Hematopoietic multipotent progenitor cell treated with erythropoietin and hydrocortisone succinate and interleukin-3 and kit ligand, for 15 days (in vitro differentiated cells): ENCODE measurements around the gene CEP55.
A peak's percentile ranks its signal among the peaks of the same experiment; 100 is the strongest.

Source experiments
- DNase-seq: peaks from one replicate; pipeline ENCODE4 v3.0.0-alpha.2; 2015; ENCODE audit warnings: low spot score

The CEP55 gene

GRCh38 chr10:93469454-93469853 lies 27.0 kb upstream of the CEP55 start:
- DNase-seq, result no peak

DNA sequence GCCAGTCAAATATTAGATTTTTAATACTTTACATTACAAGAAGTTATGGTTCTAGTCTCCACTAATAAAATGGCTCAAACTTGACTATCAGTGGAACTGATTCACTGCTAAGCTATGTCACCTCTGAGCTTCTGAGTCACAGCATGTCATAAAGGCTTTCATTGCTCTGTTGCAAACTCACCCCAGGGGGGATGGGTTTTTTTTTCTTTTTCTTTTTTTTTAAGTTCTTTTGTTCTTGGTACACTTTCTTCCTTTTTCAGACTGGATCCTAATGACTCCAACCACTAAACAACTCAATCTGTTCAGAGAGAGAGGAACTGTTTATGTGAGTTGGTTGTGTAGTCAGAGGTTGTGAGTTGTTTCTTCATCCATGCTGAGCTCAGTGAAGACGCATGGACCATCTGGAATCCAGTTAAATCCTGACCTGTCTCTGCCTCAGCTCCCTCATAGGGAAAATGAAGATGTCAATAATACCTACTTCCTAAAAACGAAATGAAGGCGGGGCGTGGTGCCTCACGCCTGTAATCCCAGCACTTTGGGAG lies 25.2 kb upstream of the CEP55 start:
- DNase-seq, result no peak

DNA sequence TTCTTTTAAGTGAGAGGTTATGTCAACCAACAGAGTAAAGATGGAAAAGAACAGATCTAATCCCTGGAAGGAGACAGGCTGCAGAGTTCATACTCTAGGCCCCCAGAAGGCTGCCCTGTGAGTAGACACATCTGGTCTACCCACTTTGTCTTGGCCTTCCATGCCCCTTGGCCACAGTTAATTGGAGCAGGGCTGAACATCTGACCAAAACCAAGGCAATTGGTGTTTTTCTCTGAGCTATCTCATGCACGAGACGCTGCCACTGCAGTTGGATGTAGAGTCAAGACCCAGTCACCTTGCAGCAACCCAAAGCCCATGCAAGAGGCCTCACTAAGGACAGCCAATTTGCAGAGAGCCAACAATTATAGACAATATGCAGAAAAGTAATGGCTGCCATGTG lies 23.3 kb upstream of the CEP55 start:
- no peak for DNase-seq

- no peak for DNase-seq
Measured at GRCh38 chr10:93473804-93474472, 22.5 kb upstream of the CEP55 start.

DNA sequence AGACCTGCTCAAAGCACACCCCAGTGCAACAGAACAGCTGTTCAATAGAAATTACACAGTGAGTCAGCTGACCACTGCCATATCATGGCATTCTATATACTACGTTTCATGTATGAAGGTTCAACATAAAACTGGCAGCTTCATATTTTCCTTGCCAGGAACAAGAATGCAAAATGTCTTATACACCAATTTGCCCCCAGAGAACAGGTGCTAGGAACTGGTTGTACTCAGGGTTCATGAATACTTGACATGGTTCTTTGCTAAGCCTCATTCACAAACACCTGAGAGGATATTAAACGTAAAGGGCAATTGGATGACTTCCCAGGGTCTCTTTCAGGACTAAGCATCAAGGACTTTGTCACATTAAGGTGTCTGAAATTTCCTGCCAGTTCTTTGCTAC lies 21.2 kb upstream of the CEP55 start:
- DNase-seq, result no peak

GRCh38 chr10:93475871-93476270 lies 20.5 kb upstream of the CEP55 start:
- DNase-seq, result no peak

DNA sequence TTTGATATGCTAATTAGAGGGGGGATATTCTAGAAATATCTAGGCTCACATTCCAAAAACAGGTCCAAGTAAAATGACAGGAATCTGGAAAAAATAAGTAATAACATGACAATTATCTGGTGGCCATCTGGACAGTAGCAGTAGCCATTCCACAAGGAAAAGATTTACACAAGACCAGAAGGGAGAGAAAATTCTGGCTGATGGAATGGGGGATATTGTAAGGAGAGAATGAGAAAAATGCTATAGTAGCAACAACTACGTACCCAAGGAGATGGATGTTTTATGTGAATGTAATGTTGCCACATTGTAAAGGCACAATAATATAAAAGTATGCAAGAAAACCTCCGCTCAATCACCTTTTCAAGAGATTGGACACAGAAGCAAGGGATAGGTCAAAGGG lies 19.7 kb upstream of the CEP55 start:
- no peak for DNase-seq

GRCh38 chr10:93478873-93479272 lies 17.5 kb upstream of the CEP55 start:
- DNase-seq, result no peak

GRCh38 chr10:93481637-93482144 lies 14.7 kb upstream of the CEP55 start:
- DNase-seq, result no peak

DNA sequence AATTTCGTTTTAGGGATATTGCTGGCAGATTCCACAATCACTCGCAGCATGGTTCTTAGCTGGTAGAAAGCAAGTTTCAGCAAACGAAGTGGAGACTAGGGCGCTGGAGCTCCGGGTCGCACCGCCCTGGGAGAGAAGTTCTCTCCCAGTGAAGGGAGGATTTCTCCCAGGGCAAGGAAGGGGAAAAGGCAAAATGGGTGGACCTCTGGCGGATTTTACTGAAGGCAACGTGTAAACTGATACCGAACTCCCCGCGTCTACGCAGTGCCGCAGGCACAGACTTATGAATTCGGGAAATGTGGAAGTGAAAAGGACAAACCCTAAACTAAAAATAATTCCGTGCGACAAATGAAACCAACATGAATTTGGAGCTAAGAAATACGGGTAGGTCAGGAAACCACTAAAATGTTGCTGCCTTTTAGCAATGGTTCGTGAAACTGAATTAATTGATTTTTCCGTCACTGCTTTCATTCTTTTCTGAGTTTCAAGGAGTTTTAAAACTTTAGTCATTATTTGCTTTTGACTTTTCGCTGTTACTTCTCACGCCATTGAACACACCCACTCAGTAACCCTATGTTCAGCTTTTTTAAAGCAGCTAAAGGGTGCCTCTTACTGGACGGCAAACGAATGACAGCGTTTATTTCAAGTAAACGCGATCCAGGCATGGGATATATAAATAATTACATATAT lies 14.1 kb upstream of the CEP55 start, which contains the start of gene MYOF:
MYOF (minus strand) TSS at position 190 of the 690 bp plus-strand sequence; CDS start at position 50, 140 bp downstream.
- DNase-seq, result peak; percentile 43

GRCh38 chr10:93485690-93486089 lies 10.7 kb upstream of the CEP55 start:
- DNase-seq, result no peak

DNA sequence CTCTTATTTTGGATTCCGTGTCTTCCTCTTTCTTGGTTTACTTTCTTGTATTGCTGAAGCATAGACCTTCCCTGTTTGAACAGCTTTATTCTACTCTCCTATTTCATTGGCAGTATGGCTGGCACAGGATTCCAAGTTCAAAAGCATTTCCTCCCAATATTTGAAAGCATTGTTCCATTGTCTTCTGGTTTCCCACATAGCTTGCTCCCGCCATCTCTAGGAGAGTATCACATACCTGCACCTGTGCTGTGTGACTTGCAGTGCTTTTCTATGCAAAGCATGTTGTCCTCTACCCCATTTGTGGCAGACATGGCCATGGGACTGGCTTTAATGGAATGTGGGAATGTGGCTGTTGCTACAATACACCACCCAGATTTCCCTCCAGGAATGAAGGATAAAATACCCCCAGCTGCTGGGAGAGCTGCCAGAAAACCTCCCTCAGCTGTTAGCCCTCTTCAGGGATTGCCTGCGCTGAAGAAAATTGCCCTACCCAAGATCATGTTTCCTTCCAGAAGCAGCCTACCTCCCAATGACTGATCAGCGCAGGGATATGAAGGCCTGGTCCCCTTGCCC lies 7.4 kb upstream of the CEP55 start:
- no peak for DNase-seq

DNA sequence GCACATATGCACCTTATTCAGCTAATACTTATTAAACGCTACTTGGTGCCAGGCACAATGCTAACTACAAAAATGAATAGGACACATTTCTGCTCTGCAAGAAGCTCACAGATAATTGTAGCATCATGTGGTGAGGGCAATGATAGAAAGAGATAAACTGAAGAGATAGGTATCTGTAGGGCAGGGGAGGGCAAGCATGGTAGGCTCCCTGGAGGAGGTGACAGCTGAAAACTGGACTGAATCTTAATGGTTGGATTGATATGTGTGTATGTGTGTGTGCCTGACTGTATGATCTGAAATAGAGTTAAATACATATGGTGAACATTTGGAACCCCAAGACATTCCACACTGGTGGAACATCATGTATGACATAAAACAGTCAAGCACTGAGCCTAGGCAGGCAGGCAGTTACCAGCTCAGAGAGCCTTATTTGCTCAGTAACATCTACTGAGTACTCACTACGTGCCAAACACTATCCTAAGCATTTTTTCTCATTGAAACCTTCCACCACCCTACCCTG lies 4.8 kb upstream of the CEP55 start:
- DNase-seq, result no peak

GRCh38 chr10:93493162-93493561 lies 3.2 kb upstream of the CEP55 start:
- DNase-seq, result no peak

GRCh38 chr10:93494494-93494893 lies 1.9 kb upstream of the CEP55 start:
- DNase-seq, result no peak

- DNase-seq, result peak; percentile 45
Measured at GRCh38 chr10:93495654-93496321, 624 bp upstream of the CEP55 start.

- no peak for DNase-seq
Measured at GRCh38 chr10:93498166-93498565, 1.8 kb downstream of the CEP55 start.

- DNase-seq, result no peak
Measured at GRCh38 chr10:93501650-93502049, 5.2 kb downstream of the CEP55 start.

DNA sequence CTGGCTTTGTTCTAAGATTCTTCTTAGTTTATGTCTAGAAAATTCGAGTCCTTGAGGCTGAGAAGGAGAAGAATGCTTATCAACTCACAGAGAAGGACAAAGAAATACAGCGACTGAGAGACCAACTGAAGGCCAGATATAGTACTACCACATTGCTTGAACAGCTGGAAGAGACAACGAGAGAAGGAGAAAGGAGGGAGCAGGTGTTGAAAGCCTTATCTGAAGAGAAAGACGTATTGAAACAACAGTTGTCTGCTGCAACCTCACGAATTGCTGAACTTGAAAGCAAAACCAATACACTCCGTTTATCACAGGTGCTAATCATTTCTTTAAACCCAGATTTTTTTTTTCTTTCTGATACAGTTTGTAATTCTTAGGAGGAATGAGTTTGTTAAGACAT lies 6.7 kb downstream of the CEP55 start:
- DNase-seq, result no peak

GRCh38 chr10:93505075-93505474 lies 8.7 kb downstream of the CEP55 start:
- DNase-seq, result no peak

DNA sequence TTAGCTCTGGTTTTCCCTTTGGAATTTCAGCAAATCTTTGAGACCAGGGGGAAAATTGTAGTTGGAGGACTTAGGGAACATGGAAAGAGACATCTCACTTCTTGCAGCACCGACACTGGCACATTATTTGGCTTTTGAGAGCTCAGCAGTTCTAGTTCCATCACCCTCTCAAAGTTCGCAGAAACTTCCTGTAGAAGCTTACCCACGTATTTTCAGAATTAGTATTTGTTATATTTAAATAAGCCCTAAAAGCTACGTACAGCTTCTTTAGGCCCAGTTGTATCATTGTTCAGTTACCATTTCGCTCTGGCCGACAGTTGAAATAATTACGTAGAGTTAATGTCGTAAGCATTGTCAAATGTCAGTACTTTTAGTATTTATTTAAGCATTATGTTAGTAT lies 13.4 kb downstream of the CEP55 start:
- DNase-seq, result no peak

GRCh38 chr10:93512565-93512964 lies 16.2 kb downstream of the CEP55 start:
- DNase-seq, result no peak
